HG03025 (cell line): ENCODE measurements around the gene PTPRB.

Experiments used
- ATAC-seq: cut with Tn5 transposase; IDR thresholded peaks from one replicate; pipeline ENCODE4 v1.9.1; 2021; ENCODE audit warnings: mild to moderate bottlenecking, moderate library complexity; ENCODE audit not compliant: unreplicated experiment, low FRiP score

Gene PTPRB

DNA sequence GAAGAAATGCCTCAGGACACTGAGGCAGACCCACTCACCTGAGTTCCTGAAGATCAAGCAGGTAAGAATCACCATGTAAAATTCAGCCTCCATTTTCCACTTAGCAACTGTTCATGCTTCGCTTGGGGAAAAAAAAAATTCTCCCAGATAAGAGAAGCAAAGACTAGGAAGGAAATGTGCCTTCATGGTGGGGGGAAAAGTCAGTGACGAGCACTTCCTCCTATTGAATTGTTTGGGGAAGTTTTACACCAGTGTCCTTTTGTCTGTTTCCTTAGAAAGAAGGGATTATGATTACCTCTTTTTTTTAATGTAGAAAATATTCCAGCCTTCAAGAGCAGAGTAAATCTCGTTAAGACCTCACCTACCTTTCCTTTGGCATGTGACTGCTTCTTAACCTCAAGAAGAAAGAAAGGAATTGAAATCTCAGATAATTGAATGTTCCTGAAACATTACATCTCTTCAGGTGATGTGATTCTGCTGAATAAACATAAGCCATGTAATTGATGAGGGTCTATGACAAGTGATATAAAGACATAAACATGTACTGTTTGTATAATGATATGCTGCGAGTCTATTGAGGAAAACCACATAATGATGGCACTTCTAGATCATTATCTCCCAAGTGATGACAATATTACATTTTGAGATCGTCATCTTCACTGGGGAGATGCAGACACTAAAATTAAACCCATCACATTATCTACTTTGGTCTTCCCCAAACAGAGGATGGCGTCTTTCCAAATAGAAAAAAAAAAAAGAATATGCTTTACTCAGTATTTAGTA is at the start of gene PTPRB:
PTPRB (minus strand) TSS at position 127 of the 783 bp plus-strand sequence; CDS start at position 93, 34 bp downstream.
- no peak for ATAC-seq

DNA sequence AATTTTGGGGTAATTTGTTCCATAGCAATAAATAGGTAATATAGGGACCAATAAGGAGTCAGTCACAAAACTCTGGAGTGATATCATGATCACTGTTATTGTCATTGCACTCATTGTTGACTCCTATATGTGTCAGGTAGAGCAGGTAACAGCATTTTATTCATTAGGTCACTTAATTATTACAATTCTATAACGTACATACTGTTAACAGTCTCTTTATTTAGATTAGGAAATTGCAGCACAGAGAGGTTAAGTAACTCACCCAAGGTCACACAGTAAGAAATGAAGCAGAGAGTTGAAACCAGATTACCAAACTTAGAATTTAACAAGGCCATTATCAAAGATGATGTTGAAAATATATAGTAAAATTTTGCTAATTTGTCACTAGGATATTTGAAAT is 49.7 kb upstream of the PTPRB start:
- no peak for ATAC-seq

DNA sequence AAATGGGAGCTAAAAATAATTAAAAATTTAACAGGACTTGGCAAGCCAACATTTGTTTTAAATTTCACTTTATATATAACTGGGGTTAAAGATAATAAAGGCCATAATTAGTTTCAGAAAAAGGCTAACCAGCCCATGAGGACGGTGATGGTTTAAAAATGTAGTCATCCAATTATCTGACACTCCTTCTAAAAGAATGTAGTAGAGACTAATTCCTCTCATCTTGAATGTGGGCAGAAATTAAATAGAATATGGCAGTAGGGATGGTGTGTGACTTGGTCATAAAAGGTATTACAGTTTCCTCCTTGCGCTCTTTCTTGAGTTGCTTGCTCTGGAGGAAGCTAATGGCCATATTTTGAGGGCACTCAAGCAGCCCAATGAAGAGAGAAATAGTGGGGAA is 49.1 kb upstream of the PTPRB start:
- no peak for ATAC-seq

DNA sequence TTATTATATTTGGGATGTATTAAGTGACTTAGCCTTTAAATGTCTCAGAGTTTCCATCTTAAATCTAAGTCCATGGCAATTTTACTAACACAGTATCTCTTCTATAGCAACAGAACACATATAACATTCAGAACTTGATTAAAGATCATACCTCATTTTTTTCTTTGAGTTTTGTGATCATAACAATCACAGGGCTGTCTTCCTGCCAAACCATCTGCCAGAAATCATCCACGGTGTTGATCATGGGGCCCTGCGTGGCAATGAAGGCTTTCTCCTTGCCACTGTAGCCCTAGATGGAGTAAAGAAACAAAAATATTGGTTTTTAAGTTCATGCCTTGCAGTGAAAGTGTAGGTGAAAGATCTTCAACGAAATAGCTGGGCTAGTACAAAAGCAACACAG is 46.7 kb upstream of the PTPRB start:
- ATAC-seq, result no peak

DNA sequence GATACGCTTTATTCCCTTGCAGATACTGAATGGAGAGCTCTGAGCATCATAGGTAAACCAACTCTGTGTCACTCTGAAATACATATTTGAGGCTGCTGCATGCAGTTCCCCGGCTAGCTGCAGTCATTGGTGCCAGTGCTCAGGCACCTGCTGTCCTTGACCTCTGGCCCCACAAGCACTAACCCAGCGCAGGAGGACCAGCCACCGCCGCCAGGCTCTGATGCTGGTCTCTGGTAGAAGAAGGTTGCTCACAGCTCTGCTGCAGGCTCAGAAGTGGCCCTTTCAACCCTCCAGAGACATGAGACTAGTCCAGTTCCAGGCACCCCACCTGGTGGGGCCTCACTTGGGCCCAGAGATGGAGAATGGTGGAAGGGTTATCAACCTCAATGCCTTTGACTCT is 34.5 kb upstream of the PTPRB start:
- ATAC-seq, result no peak

DNA sequence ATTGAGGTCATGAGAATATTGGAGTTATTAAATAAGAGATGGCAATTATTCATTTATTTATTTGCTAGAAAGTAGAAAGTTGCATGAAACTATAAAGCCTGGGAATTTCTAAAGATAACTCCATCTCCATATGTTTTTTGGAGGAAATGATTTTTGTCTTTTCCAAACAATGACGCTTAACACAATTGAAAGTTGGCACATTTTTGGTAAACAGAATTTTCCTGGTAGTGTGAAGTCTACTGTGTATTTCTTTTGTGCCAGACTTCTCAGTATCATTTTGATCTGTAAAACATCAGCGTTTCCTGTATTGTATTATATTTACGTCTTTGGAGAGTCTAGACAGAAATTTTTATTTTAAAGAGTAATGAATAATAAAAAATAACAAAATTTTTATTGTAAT is 33.7 kb upstream of the PTPRB start:
- no peak for ATAC-seq

DNA sequence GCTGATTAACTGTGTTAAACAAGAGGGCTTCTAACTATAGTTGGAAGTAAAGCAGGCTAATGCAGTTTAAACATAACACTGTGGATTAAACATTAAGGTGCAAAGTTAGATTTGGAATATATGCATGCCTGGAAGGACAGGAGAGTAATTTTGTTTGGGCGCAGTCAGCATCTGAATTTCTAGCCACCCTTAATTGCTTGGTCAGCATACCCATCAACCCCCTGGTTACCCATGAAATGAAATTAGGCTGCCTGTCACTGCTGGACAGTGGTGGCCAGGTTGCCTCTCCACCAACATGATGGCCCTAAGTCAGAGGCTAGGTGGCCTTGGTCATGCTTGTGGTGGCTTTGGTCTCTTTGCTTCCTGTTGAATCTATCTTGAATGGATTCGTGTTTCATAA is 30.0 kb upstream of the PTPRB start:
- no peak for ATAC-seq

DNA sequence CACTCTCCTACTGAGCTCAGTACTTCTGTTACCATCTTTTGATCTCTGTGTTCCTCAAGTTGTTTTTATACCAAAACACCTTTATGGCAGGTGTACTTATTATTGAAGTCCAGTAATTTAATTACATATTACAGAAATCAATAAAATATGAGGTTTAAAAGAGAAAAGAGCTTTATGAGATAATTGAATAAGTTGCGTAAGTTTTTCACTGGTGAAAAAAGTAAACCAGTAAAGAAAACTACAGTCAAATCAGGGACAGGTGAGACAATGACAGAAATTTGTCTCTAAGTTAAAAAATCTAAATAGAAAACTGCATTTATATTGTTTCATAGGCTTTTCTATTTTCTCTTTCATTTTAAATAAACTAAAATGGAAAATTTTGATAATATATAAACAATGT is 29.1 kb upstream of the PTPRB start:
- no peak for ATAC-seq

DNA sequence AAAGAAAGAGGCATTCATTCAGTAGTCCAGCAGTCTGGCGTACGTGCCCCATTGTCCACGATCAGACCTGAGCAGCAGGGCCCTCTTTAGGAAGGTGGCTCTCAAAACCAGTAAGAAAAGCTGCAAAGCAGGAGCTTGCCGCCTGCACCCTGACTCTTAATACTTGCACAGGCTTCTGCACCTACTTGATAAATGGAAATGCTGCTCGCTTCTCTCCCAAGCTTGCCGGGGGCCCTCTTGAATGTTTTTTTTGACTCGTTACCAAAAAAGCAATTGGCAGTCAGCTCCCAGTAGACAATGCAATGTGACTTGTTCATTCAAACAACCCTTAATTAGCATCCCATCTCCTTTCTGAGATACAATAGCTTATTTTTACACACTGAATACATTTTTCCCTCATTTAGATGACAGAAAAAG is 27.2 kb upstream of the PTPRB start:
- no peak for ATAC-seq

DNA sequence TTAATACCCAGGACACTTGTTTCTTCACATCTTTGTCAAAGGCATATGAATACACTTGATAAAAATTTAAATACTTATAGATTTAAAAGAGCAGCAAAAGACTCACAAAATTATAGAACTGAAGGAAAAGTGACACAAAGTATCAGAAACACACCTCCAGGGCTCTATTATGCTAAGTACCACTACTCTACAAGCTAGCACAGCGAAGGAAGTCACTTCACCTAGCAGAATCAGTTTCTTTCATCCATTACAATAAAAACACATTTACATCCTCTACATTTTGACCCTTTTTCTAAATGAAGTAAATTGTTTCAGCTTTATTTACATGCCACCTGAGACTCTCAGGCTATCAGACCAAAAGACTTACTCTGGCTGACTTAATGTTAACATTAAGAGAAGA is 26.6 kb upstream of the PTPRB start:
- no peak for ATAC-seq

DNA sequence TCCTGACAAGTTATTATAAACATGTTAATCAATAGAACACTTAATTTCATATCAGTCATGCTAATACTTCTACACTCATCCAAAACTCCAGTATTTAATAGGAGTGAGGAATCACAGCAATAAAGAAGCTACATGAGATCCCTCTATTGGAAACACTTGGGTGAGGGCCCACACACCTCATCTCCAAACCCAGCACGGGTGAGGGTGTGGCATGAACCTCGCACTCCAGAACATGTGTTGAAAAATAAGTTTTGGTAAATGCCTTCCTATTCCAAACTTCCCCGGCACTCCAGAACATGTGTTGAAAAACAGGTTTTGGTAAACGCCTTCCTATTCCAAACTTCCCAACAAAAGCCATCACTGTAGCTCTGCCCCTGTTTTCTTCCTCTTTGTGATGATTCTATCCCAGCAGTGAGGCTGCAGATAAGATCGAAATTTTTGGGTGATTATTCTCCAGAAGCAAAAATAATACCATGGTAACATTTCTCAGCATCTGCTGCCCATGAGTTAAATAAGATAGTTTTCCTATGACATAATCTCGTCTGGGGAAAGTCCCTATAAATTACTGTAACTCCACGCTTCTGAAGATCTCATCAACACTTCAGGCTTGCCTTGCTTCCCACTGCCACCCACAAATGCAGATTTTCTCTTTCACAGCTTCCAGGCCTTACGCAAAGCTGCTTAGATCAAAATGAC is 24.4 kb upstream of the PTPRB start:
- ATAC-seq, result no peak

DNA sequence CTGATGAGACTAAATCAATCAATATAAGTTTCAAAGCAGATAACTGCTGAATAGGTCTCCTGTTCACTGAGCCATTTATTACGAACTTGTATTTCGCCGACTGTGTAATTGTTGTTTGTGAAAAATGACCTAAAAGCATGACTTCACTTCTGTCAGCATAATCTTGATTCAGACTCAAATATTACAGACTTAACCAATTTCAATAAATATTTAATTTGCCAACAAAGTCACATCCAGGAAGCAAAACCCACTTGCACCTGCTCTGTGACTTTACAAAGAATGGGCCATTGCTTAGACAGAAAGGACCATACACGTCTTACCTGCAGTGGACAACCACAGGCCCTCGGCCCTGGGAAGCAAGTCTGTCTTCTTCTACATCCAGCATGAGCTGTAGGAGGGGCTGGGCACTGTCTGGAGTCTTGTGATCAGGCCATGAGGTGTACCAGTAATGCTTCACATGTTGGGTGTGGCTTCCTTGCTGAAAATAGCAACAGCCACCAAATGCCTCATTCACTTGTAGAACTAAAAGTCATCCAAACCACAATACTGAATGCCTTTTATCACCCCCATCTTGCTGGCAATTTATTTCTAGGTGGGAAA is 23.5 kb upstream of the PTPRB start:
- no peak for ATAC-seq

DNA sequence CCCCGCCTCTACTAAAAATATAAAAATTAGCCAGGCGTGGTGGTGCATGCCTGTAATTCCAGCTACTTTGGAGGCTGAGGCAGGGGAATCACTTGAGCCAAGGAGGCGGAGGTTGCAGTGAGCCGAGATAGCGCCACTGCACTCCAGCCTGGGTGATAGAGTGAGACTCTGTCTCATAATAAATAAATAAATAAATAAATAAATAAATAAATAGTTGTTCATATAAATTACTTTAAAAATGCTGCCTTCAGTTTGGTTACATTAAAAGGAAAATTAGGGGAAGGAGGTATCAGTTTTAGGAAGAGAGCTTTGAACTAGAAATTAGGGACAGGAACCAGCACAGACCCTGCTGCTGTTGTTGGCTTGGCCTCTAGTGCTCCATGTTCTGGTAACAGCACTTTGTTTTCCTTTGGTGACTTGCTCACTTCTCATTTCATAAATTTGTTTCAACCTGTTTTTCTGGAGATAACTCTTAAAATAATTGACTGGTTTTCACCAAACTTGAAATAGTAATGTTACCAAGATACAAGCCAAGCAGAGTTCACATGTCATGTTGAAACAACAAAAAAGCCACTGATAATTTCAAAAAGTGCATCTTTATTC is 22.9 kb upstream of the PTPRB start:
- no peak for ATAC-seq

DNA sequence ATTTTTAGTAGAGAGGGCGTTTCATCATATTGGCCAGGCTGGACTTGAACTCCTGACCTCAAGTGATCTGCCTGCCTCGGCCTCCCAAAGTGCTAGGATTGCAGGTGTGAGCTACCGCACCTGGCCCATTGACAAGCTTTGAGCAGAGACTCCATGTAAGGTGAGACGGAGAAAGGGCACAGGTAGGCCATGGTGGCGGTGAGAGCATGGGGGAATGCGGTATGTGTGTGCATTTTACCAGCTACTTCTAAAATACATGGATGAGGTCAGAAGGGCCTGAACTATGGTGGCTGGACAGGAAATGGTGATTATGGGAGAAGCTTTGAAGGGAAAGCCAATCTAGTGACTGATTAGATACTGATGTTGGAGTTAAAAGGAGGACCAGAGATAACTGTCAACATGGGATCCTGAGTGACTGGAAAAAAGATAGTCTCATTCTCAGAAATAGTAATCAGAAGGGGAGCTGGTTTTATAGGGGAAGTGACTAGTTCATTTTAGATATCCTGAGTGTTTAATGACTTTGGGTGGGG is 21.9 kb upstream of the PTPRB start:
- ATAC-seq, result no peak

DNA sequence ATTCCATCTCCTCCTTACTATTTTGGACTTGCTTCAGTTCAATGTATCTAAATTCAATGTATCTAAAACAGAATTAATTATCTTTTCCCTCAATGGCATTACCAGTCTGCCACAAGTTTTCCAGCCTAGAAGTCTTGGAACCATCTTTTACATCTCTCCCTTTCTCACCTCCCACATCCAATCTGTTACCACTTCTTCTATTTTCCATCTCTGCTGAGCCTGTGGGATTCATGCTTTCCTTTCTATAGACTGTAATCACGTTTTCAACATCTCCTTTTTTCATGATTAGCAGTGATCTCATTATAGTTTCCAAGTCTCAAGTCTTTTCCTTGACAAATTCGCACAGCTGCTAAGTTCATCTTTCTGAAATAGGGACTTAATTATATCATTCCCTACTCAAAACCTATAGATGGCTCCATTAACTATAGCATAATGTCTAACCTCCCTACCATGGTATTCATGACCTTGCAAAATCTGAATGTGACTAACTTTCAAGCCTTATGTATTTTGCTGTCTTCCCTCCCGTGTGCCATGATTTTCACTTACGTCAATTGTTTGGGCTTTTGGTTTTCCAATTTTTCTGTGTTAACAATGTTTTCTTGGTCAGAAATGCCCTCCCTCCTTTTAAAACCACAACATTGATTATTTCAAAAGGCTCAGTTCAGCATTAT is 20.5 kb upstream of the PTPRB start:
- no peak for ATAC-seq

DNA sequence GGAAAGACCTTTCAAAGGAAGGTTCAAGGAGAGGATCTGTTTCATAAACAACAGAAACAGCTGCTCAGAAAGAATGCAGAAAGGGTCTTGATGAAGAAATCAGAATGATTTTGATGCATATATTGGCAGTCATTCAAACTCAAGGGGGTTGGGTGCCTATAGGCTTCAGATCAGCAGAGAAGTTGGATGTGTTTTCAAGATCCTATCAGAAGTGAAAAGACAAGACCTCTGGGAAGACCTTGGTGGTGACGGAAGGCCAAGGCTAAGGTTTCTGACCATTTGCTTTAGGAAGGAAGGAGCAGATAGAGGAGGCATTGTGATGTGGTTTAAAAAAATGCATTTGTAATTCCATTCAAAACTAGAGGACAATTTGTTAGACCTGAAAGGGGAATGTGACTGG is 15.2 kb upstream of the PTPRB start:
- no peak for ATAC-seq

DNA sequence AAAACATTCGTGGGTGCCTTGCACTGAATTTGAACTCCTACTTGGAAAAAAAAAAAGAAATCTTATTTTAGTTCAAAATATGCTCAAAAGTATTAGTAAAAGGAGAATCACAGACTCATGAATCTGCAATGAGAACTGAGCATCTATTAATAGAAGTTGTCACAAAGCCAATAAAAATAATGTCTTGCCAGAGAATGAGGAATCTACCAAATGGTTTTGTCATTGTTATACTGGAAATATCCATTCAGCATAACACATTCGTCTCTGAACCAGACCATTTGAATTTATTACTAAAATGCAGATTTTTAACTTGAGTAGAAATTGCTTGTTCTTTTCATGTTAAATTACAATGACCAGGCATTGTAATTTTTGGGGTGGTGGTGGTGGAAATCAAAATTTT is 11.6 kb upstream of the PTPRB start:
- no peak for ATAC-seq

DNA sequence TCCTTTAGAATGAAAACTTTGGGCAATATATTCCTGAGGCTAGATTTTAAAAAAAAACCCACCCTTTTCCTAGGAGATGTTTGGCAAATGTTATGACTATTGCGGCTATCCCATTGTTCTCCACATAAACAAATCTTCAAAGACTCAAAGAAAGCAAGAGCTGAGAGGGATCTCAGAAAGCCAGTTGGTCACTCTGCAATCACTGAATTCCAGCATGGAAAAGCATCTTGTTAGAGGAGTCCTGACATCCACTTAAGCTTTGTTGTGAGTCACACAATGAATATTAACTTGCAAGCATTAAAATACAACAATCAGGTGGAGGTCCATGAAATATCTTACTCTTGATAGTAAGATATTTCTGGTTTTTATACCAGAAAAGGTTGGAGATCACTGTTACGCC is 11.0 kb upstream of the PTPRB start:
- no peak for ATAC-seq

DNA sequence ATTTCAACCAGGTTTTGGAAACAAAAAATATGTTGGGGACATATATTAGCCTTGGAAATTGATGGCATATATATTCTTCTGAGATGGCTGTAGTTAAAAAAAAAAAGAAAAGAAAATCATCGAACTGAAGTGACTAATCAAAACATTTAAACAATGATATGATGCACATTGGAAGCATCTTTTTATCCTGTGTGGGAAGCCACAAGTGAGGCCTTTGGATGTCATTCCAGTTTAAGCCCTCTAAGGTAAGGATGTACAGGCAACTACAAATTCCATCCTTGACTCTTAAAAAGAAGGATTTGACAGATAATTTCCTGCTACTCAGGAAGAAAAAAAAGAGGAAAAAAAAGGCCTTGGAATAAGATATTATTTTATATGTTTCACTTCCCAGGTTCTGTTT is 9.6 kb upstream of the PTPRB start:
- ATAC-seq, result no peak

DNA sequence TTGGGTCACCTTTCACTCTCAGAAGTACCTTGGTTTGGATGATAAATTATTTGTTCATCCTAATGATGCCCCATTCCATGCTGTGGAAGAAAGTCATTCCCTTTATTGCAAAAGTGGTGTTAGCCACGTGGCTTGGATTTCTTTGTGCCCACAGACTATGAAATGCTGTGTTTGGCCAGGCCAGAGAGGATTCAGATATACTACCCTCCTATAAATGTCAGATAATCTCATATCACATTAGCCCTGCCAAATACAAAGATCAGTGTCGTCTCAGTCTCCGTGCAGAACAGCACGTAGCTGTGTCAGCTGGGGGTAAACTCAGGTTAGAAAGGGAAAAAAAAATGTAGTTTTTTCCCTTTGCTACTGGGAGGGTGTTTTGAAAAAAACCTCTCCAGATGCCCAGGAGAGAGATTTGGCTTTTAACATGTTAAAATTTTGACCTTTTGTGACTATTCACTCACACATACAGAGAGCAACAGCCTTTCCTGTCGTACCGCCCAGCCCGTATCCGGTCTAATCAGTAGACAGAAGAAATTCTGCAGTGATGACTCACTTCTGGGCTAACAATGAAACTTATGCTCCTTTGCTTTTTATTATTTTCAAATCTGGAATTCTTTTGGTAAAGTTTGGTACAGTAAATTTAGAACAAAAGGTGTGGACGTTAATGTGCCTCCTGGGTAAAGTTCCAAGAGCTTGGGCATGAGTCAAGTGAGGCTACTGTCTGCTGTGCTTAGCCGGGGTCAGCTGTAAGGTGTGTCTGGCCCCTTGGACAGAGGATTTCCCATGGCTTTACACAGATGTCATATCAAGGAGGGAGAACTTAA is 8.5 kb upstream of the PTPRB start:
- ATAC-seq, result no peak
